ENCODE data around the gene C1QBP. TPM values are rescaled to one million over a fixed set of nuclear protein-coding genes. Genes with fewer than 3 reads are reported as not detected.

C1QBP gene, protein sequence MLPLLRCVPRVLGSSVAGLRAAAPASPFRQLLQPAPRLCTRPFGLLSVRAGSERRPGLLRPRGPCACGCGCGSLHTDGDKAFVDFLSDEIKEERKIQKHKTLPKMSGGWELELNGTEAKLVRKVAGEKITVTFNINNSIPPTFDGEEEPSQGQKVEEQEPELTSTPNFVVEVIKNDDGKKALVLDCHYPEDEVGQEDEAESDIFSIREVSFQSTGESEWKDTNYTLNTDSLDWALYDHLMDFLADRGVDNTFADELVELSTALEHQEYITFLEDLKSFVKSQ
- 100 to 1,000 TPM in 2 of 3 donors, 10 to 100 TPM in 1; 58.7 to 136 (median 133) TPM for polyA plus RNA-seq

GRCh38 chr17:5438716-5439445, at the start of gene C1QBP:
TSS of gene C1QBP (minus strand) at chr17:5439155. CDS start at chr17:5439073, 82 bp downstream.
- WGBS, 3 donors: 0 to 1% (median 0%) methylated on average over 61 to 75 of the region's 75 CpGs
- peak within 1 kb of the TSS; percentile 4 for H3K27ac ChIP-seq (ENCODE audit: low read depth, low read length)

DNA sequence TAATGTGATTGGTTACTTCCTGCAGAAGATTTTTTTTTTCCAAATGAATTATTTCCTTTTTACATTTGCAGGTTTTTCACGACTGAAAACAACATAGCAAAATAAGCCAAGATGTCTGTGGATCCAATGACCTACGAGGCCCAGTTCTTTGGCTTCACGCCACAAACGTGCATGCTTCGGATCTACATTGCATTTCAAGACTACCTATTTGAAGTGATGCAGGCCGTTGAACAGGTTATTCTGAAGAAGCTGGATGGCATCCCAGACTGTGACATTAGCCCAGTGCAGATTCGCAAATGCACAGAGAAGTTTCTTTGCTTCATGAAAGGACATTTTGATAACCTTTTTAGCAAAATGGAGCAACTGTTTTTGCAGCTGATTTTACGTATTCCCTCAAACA, 49.8 kb upstream of the C1QBP start:
- no peak overlapping the region for H3K27ac ChIP-seq (ENCODE audit: low read depth, low read length)
- WGBS, 3 donors: 80 to 87% (median 86%) methylated on average over 8 of the region's 8 CpGs

- peak within 1 kb of the TSS; percentile 94 for H3K27ac ChIP-seq (ENCODE audit: low read depth, low read length)
- 0 to 1% (median 0%) methylated on average over 77 of the region's 77 CpGs for WGBS, 3 donors
Measured at GRCh38 chr17:5486206-5487124, 47.5 kb upstream of the C1QBP start, which contains the start of gene MIS12. TSS of gene MIS12 (plus strand) at chr17:5486566. CDS start at chr17:5488863, 2,297 bp downstream.

DNA sequence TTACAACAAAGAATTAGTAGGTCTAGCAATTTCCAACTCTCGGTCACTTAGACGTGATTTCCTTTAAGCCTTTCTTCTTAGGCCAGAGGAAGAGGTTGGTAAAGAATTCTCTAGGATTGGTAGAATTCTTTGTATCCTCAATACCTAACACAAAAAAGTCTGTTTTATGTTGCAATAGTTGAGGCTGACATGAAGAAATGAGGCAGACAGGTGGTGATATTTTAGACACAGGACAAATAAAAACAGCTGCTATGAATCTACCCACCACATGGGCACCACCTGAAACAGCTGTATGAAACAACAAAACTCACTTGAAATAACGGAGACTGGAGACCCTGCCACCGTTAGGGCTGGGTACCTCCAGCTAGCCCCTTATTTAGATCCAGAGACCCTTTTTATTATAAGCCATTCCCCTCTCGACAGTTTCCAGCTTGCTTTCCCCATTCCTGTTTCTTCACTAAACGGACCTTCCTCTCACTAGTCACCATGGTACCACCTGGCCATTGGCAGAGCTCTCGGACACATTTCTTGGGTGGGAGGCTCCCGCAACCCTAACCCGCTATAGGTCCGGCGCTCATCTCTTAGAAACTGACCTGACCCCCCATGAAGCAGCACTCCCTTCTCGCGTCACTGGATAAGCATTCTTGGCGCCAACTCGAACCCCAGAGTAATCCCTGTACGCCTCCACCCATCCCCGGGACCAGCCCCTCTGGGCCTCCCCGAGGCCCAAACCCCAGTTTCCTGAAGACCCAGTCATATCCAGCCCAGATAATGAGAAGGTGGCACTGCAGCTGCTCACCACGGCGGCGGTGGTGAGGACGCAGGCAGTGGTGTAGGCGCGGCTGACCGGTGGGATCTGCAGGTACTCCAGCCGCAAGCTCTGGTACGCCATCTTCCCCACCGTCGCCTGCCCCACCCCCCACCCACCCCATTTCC, 46.6 kb upstream of the C1QBP start, which contains the start of gene DERL2:
Gene DERL2, minus strand, starts transcription at position 909 of the 936 bp plus-strand sequence. Its CDS starts 17 bp downstream, at position 892.
- WGBS, 3 donors: 3 to 4% (median 4%) methylated on average over 27 to 29 of the region's 29 CpGs
- H3K27ac ChIP-seq (ENCODE audit: low read depth, low read length): peak within 1 kb of the TSS; percentile 94

GRCh38 chr17:5481451-5481850, 42.5 kb upstream of the C1QBP start:
- no peak overlapping the region for H3K27ac ChIP-seq (ENCODE audit: low read depth, low read length)
- WGBS, 3 donors: 85 to 99% (median 93%) methylated on average over 4 of the region's 4 CpGs

DNA sequence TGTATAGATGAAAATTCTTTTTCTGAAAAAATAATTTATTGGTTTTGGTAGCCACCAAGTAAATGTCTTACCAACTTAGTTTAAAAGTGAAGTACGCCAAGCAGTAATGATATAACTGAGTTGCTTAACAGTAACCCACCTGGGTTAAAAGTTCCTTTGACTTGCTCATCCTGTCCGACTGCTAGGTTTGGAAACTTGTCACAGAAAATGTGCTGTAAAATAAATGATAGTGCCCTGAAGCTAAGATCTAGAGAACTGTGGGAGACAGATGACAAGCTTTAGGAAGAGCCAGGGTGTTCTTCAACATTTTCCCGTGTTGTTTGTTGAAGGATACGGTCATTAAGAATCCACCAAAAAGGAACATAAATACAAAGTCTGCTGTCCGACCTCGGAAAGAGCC, 42.0 kb upstream of the C1QBP start:
- 73 to 86% (median 83%) methylated on average over 6 of the region's 6 CpGs for WGBS, 3 donors
- no peak overlapping the region for H3K27ac ChIP-seq (ENCODE audit: low read depth, low read length)

- no peak overlapping the region for H3K27ac ChIP-seq (ENCODE audit: low read depth, low read length)
- WGBS, 3 donors: 87 to 95% (median 94%) methylated on average over 4 of the region's 4 CpGs
Measured at GRCh38 chr17:5478992-5479391, 40.0 kb upstream of the C1QBP start.

GRCh38 chr17:5473906-5474305, 35.0 kb upstream of the C1QBP start:
- H3K27ac ChIP-seq (ENCODE audit: low read depth, low read length): no peak overlapping the region
- 86 to 98% (median 87%) methylated on average over 2 of the region's 2 CpGs for WGBS, 3 donors

- WGBS, 3 donors: 86 to 88% (median 87%) methylated on average over 3 of the region's 3 CpGs
- H3K27ac ChIP-seq (ENCODE audit: low read depth, low read length): no peak overlapping the region
Measured at GRCh38 chr17:5472511-5472910, 33.6 kb upstream of the C1QBP start.

- 0 to 1% (median 0%) methylated on average over 17 of the region's 17 CpGs for WGBS, 3 donors
- no peak overlapping the region for H3K27ac ChIP-seq (ENCODE audit: low read depth, low read length)
Measured at GRCh38 chr17:5468075-5468473, 29.1 kb upstream of the C1QBP start.

DNA sequence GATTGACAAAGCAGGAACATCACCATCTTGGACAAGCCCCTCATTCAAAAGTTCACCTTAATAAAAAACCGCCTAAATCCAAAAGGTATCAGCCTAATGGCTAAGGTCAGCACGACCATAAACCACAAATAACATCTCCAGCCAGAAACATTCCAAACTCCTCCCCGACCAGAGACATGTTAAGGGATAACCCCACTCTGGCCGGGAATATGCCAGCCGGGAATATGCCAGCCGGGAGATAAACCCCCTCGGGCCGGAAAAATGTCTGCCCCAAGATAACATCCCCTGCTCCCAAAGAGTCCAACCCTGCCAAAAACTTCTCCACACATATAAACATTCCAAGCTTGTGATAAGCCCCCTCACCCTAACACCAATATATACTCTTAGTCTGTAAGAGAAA, 28.5 kb upstream of the C1QBP start:
- WGBS, 3 donors: 4 to 12% (median 11%) methylated on average over 8 of the region's 8 CpGs
- H3K27ac ChIP-seq (ENCODE audit: low read depth, low read length): no peak overlapping the region

DNA sequence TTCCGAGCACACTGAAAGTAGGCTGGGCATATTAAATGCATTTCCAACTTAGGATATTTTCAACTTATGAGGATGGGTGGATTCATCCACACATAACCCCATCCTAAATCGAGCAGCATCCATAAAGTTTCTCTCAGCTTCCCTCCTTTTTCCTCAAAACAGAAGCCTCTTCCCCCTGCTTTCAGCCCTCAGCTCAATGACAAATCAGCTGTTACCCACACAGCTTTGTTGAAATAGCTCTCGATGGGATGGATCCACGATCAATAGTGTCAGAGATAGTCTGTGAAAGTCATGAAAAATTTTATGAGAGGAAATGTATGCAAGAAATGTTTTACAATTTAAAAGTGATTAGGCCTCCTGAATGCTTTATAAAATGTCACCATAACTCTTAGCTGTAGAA, 27.3 kb upstream of the C1QBP start:
- WGBS, 3 donors: 79 to 93% (median 90%) methylated on average over 4 of the region's 4 CpGs
- no peak overlapping the region for H3K27ac ChIP-seq (ENCODE audit: low read depth, low read length)

- WGBS, 3 donors: 82 to 85% (median 84%) methylated on average over 10 of the region's 10 CpGs
- H3K27ac ChIP-seq (ENCODE audit: low read depth, low read length): no peak overlapping the region
Measured at GRCh38 chr17:5464717-5465507, 26.0 kb upstream of the C1QBP start.

GRCh38 chr17:5446786-5447185, 7.8 kb upstream of the C1QBP start:
- no peak overlapping the region for H3K27ac ChIP-seq (ENCODE audit: low read depth, low read length)
- 87 to 92% (median 90%) methylated on average over 8 of the region's 8 CpGs for whole genome bisulfite sequencing, 3 donors

- WGBS, 3 donors: 93 to 96% (median 94%) methylated on average over 22 of the region's 22 CpGs
- H3K27ac ChIP-seq (ENCODE audit: low read depth, low read length): no peak overlapping the region
Measured at GRCh38 chr17:5444209-5444608, 5.3 kb upstream of the C1QBP start.

- H3K27ac ChIP-seq (ENCODE audit: low read depth, low read length): no peak overlapping the region
- WGBS, 3 donors: 95 to 96% (median 96%) methylated on average over 6 of the region's 6 CpGs
Measured at GRCh38 chr17:5443728-5444127, 4.8 kb upstream of the C1QBP start.

DNA sequence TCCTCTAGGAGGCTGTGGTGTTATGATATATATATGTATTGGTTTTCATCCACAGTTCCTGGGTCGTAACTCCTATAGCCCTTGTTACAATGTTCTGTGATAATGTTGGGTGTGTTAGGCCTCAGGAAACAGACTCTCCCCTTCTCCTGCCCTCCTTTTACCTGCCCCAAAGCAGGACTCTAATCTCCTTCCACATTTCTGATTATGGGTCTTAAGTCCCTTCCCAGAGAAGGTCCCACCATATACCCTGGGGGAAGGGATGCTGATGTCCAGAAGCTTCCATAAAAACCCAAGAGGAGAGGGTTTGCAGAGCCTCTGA, 450 bp upstream of the C1QBP start:
- 6 to 21% (median 15%) methylated on average over 1 of the region's 1 CpG for WGBS, 3 donors
- no peak overlapping the region for H3K27ac ChIP-seq (ENCODE audit: low read depth, low read length)

Measured in adipose tissue (tissue), 3 donors.